AG10803 (cell line): ENCODE results near the gene EML5.

Source experiments
- DNase-seq: peaks from one replicate; pipeline ENCODE4 v3.0.0; 2010; ENCODE audit warnings: low read depth
- H3K4me3 ChIP-seq: 2 replicates; pipeline ENCODE4 v1.5.1; 2011; ENCODE audit warnings: mild to moderate bottlenecking, low read length, control low read depth
- TF ChIP-seq, protein P1 (sequence below): conservative IDR thresholded peaks from 2 replicates; pipeline ENCODE4 v1.5.1; 2011; ENCODE audit warnings: mild to moderate bottlenecking, low read length, control low read depth, inconsistent platforms

EML5 gene

DNA sequence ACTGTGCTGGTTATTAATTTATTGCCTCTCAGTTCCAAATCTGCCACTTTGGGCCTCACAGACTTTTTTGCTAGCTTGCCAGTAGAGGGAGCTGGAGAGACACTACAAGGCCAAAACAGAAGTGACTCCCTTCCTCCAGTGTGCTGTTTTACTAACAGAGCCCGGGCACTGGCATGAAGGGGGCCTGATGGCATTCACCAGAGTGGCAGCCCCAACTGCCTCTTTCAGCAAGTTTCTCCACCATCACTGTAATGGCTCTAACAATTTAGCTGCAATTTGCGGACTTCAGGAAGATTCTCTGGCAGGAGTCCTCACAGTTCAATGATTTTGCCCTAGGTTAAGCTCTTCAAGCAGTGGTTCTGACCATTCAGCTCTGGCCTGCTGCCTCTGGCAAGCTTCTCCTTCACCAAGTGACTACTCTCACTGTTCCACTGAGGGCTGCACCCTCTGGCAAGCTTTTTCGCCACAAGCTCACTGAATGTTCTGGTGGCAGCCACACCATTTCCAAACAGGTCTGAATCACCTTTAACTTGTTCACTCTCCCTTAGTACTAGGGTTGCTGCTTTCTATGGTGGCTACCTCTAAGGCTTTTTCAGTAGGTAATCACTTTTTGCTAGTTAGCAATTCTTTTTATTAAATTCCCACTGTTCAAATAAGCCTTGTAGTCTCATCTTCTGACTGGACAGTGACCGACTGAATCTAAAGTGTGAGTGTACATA is 125.0 kb downstream of the EML5 start:
- TF ChIP-seq, protein P1, sequence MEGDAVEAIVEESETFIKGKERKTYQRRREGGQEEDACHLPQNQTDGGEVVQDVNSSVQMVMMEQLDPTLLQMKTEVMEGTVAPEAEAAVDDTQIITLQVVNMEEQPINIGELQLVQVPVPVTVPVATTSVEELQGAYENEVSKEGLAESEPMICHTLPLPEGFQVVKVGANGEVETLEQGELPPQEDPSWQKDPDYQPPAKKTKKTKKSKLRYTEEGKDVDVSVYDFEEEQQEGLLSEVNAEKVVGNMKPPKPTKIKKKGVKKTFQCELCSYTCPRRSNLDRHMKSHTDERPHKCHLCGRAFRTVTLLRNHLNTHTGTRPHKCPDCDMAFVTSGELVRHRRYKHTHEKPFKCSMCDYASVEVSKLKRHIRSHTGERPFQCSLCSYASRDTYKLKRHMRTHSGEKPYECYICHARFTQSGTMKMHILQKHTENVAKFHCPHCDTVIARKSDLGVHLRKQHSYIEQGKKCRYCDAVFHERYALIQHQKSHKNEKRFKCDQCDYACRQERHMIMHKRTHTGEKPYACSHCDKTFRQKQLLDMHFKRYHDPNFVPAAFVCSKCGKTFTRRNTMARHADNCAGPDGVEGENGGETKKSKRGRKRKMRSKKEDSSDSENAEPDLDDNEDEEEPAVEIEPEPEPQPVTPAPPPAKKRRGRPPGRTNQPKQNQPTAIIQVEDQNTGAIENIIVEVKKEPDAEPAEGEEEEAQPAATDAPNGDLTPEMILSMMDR: peak; percentile 98
- peak; percentile 81 for DNase-seq
- no peak overlapping the region for H3K4me3 ChIP-seq

DNA sequence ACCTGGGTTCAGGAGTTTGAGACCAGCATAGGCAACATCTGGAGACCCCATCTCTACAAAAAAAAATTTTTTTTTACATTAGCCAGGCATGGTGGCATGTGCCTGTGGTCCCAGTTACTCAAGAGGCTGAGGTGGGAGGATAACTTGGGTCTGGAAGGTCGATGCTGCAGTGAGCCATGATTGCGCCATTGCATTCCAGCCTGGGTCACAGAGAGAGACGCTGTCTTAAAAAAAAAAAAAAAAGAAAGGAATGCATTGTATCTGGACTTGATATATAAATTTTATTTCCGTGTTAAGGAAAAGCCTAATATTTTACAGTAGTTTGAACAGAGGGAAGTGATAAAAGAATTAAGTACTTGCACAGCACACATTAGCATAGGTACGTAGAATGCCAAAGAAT is 132.7 kb downstream of the EML5 start:
- H3K4me3 ChIP-seq: no peak overlapping the region
- DNase-seq: peak; percentile 60
- TF ChIP-seq, protein P1: no peak

DNA sequence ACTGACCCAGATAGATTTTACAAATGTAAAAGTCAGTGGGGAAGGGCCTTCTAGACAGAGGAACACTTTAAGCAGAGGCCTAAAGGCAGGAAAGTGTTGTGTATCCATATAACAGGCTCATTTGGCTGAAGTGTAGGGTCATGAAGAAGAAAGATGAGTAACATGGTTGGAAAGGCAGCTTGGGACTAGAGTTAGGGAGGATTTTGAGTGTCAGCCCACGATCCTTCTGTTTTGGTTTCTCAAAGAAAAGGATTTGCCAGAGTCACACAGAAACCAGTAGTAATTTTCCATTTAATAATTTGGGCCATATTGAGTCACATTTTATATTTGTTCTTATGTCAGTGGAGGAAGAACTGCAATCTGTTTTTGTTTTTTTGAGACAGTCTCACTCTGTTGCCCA is 153.5 kb downstream of the EML5 start:
- no peak for DNase-seq
- TF ChIP-seq, protein P1: no peak
- no peak overlapping the region for H3K4me3 ChIP-seq

DNA sequence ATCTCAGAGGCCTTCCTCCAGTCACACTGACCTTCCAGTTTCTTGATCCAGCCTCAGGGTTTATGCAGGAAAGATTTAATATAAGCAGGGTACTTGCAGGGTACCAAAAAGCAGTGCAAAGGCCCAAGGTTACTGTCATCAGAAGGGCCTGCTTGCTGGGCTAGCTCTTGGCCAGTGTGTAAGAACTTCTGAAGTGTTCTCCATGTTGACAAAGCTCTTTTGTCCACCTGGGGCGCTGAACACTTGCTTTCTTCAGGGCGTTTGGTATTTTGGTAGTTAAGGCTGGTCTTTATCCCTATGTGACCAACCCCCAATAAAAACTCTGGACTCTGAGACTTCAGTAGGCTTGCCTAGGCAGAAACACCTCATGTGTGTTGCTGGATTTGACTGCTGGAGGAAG is 160.2 kb downstream of the EML5 start:
- no peak for DNase-seq
- TF ChIP-seq, protein P1: no peak
- no peak overlapping the region for H3K4me3 ChIP-seq

DNA sequence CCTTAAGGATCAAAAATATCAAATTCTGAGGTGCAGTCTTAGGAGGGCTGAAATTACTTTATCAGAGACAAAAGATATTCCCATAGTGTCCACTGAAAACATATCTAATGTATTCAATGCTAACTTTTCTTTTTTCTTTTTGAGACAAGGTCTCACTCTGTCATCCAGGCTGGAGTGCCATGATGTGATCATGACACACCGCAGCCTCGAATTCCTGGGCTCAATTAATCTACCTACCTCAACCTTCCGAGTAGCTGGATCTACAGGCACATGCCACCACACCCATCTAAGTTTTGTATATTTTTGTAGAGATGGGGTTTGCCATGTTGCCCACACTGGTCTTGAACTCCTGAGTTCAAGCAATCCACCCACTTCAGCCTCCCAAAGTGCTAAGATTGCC is 161.7 kb downstream of the EML5 start:
- TF ChIP-seq, protein P1: no peak
- no peak for DNase-seq
- no peak overlapping the region for H3K4me3 ChIP-seq

DNA sequence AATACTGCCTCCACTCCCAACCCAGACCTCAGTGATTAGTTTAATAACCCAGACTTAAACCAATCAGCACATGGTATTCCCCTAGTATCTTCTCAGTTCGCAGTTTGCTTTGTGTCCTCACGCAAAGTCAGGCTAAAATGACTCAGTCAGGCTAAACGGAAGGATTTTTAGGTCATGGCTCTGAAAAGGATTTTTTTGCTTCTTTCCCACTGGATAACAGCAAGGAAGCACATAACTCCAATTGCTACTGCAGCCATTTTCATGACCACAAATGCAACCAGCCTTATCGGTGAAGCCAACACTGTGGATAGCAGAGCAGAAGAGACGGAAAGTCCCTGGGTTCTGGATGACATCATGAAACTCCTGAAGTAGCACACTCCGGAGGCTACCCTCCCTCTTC is 162.2 kb downstream of the EML5 start:
- no peak overlapping the region for H3K4me3 ChIP-seq
- TF ChIP-seq, protein P1: no peak
- peak; percentile 11 for DNase-seq

DNA sequence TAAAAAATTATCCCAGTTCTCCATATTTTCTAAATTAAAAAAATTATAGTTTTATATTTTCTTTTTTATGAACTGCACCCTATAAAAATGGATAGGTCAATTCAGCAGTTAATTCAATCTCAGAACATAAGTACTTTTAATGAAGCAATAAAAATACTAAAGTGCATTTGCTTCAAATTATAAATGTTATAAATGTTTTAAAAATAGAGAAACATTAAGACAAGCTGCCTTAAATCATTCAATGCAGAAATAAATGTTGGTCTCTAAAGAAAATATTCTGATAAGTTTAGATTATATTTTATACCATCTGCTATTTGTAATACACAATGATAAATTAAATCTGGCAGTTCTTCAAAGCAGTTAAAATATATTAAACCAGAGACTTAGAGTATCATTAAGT is 164.3 kb downstream of the EML5 start:
- no peak for DNase-seq
- no peak overlapping the region for H3K4me3 ChIP-seq
- TF ChIP-seq, protein P1: no peak
